Liver (tissue), 9 donors: ENCODE data around the gene IL22RA1. TPM values are rescaled to one million over a fixed set of nuclear protein-coding genes. Genes with fewer than 3 reads are reported as not detected.

ENCODE experiments used
- DNase-seq: peaks from one replicate; pipeline ENCODE4 v3.0.0-alpha.2; 2017; ENCODE audit warnings: low spot score
- H3K27ac ChIP-seq, 2 donors: one replicate each; pipeline ENCODE4 v1.7.0; 2013; ENCODE audit warnings: inconsistent platforms in 2 of 2, low read length in 2 of 2, control low read depth in 1 of 2, low read depth in 1 of 2, mild to moderate bottlenecking in 1 of 2
- H3K27me3 ChIP-seq, 4 donors: one replicate each; pipeline versions ENCODE4 v1.6.1 to v1.7.0; 2013; ENCODE audit warnings: low read length in 3 of 4, inconsistent platforms in 1 of 4, mild to moderate bottlenecking in 1 of 4, moderate library complexity in 1 of 4; ENCODE audit not compliant: control insufficient read depth in 4 of 4, insufficient read depth in 4 of 4
- H3K36me3 ChIP-seq, 4 donors: one replicate each; pipeline versions ENCODE4 v1.6.1 to v1.7.0; 2013; ENCODE audit warnings: low read length in 3 of 4, mild to moderate bottlenecking in 3 of 4, low read depth in 1 of 4, moderate library complexity in 1 of 4; ENCODE audit not compliant: control insufficient read depth in 4 of 4, insufficient read depth in 3 of 4
- H3K4me1 ChIP-seq, 4 donors: one replicate each; pipeline versions ENCODE4 v1.6.1 to v1.7.0; 2013; ENCODE audit warnings: low read length in 3 of 4, mild to moderate bottlenecking in 3 of 4, moderate library complexity in 1 of 4; ENCODE audit not compliant: control insufficient read depth in 4 of 4, insufficient read depth in 4 of 4
- H3K4me3 ChIP-seq, 3 donors: one replicate each; pipeline versions ENCODE4 v1.6.1 to v1.7.0; 2013; ENCODE audit warnings: low read length in 3 of 3, control low read depth in 1 of 3, low read depth in 1 of 3, mild to moderate bottlenecking in 1 of 3
- H3K9ac ChIP-seq, 2 donors: one replicate each; pipeline ENCODE4 v1.7.0; 2013; ENCODE audit warnings: low read length in 2 of 2, mild to moderate bottlenecking in 2 of 2, moderate library complexity in 2 of 2, control low read depth in 1 of 2, low read depth in 1 of 2
- H3K9me3 ChIP-seq, 4 donors: one replicate each; pipeline versions ENCODE4 v1.6.1 to v1.7.0; 2013; ENCODE audit warnings: low read length in 3 of 4; ENCODE audit not compliant: control insufficient read depth in 4 of 4
- ATF3 ChIP-seq: IDR thresholded peaks from 2 replicates; pipeline ENCODE4 v1.6.1; 2016; ENCODE audit warnings: antibody characterized with exemption
- CTCF ChIP-seq: fragments of 150-350 bp; IDR thresholded peaks from 2 replicates; pipeline ENCODE4 v1.5.1; 2017; ENCODE audit warnings: improper control_type of control experiment, low read depth, low read length; ENCODE audit not compliant: missing input control
- EGR1 ChIP-seq, 2 donors: IDR thresholded peaks; 2 replicates each; pipeline ENCODE4 v1.6.1; 2016 to 2018; ENCODE audit warnings: antibody characterized with exemption in 2 of 2, low read depth in 2 of 2
- FOXA1 ChIP-seq: IDR thresholded peaks from 2 replicates; pipeline ENCODE4 v1.6.1; 2016; ENCODE audit warnings: antibody characterized with exemption
- GABPA ChIP-seq, 2 donors: IDR thresholded peaks in 1 of 2; conservative IDR thresholded peaks in 1 of 2; 2 replicates each; pipeline ENCODE4 v1.6.1; 2016; ENCODE audit warnings: antibody characterized with exemption in 2 of 2, mild to moderate bottlenecking in 1 of 2, moderate library complexity in 1 of 2
- HNF4A ChIP-seq, 2 donors: conservative IDR thresholded peaks; 2 replicates each; pipeline ENCODE4 v1.6.1; 2016; ENCODE audit warnings: antibody characterized with exemption in 2 of 2, mild to moderate bottlenecking in 2 of 2
- JUND ChIP-seq, 2 donors: IDR thresholded peaks; 2 replicates each; pipeline ENCODE4 v1.6.1; 2016; ENCODE audit warnings: antibody characterized with exemption in 2 of 2
- MAX ChIP-seq: IDR thresholded peaks from 2 replicates; pipeline ENCODE4 v1.6.1; 2016; ENCODE audit warnings: antibody characterized with exemption
- NR2F2 ChIP-seq: IDR thresholded peaks from 2 replicates; pipeline ENCODE4 v1.6.1; 2016; ENCODE audit warnings: antibody characterized with exemption
- RAD21 ChIP-seq, 2 donors: IDR thresholded peaks; 2 replicates each; pipeline ENCODE4 v1.6.1; 2016; ENCODE audit warnings: antibody characterized with exemption in 2 of 2, mild to moderate bottlenecking in 2 of 2
- REST ChIP-seq: IDR thresholded peaks from 2 replicates; pipeline ENCODE4 v1.6.1; 2016; ENCODE audit warnings: antibody characterized with exemption, mild to moderate bottlenecking
- RXRA ChIP-seq, 2 donors: IDR thresholded peaks; 2 replicates each; pipeline ENCODE4 v1.6.1; 2017 to 2018; ENCODE audit warnings: antibody characterized with exemption in 2 of 2, mild to moderate bottlenecking in 1 of 2
- TAF1 ChIP-seq: conservative IDR thresholded peaks from 2 replicates; pipeline ENCODE4 v1.6.1; 2016; ENCODE audit warnings: antibody characterized with exemption, mild to moderate bottlenecking
- ZBTB33 ChIP-seq: IDR thresholded peaks from 2 replicates; pipeline ENCODE4 v1.6.1; 2016; ENCODE audit warnings: antibody characterized with exemption
- WGBS: extraction: QIAGEN DNeasy Blood & Tissue Kit; methylation state at CpG from one replicate; pipeline ENCODE4 v1.1.7; 2013; 5-methylcytosine and 5-hydroxymethylcytosine counted together
- polyA plus RNA-seq, 2 donors: library from polyadenylated mRNA; stranded (reverse) in 1 of 2; unstranded in 1 of 2; fragments of 200-250 nt in 1 of 2; fragments of >200 nt in 1 of 2; fragmentation: Nextera tagmentation in 1 of 2; extraction: Ambion mirVana in 1 of 2; gene quantifications; one replicate each; pipeline versions ENCODE4 v1.2.1 to v1.2.3, GENCODE V29; 2013 to 2015
- total RNA-seq, 2 donors: library from RNA; depleted of rRNA; stranded (reverse); fragments of >200 nt; gene quantifications; one replicate each; pipeline ENCODE4 v1.2.3, GENCODE V29; 2014
- donor health status: healthy.
- donor health status: healthy.
- donor health status: healthy.
- donor health status: healthy.
- donor health status: healthy.

The IL22RA1 gene
- total and polyA plus RNA-seq, 4 donors, result 2.1 to 4.5 (median 3.4) TPM

- Histone ChIP-seq H3K4me1 (peaks cover 0 to 9% (median 3%) of the 10 kb centered on the region in 4 donors), H3K4me3 (no peak overlapping the region), H3K9ac (no peak overlapping the region), H3K9me3 (no peaks in the 10 kb centered on the region), H3K27ac (no peak overlapping the region), H3K36me3 (peaks cover 0 to 18% (median 8%) of the 10 kb centered on the region in 4 donors), H3K27me3 (no peaks in the 10 kb centered on the region)
- DNase-seq, result no peak
- 95% methylated on average over 12 of the region's 12 CpGs for WGBS
- TF ChIP-seq TAF1 (no peak), MAX (no peak), RAD21 (IDR thresholded peaks at IDR 0.05) (no peak)
Observed at GRCh38 chr1:24169286-24169685, 26.3 kb upstream of the IL22RA1 start.

- no peak overlapping the region for H3K4me3 ChIP-seq
- 93% methylated on average over 7 of the region's 7 CpGs for WGBS
- peaks cover 0 to 16% (median 7%) of the 10 kb centered on the region in 4 donors for H3K36me3 ChIP-seq
- H3K27ac ChIP-seq, result no peak overlapping the region
- no peak overlapping the region for H3K9ac ChIP-seq
- TF ChIP-seq RXRA (IDR thresholded peaks at IDR 0.05) (no peak), ATF3 (no peak), HNF4A (conservative IDR thresholded peaks at IDR 0.05) (no peak), EGR1 (IDR thresholded peaks at IDR 0.05; ENCODE audit: low read depth in 2 of 2) (no peak), GABPA (IDR thresholded peaks at IDR 0.05 in 1 of 2, conservative IDR thresholded peaks at IDR 0.05 in 1 of 2) (no peak), FOXA1 (no peak), RAD21 (IDR thresholded peaks at IDR 0.05) (no peak), NR2F2 (no peak), CTCF (no peak), JUND (IDR thresholded peaks at IDR 0.05) (no peak), REST (no peak), ZBTB33 (no peak)
- DNase-seq, result no peak
- no peaks in the 10 kb centered on the region for H3K27me3 ChIP-seq
- peaks cover 0 to 10% (median 8%) of the 10 kb centered on the region in 4 donors for H3K4me1 ChIP-seq
- H3K9me3 ChIP-seq, result no peaks in the 10 kb centered on the region
Observed at GRCh38 chr1:24168245-24168644, 25.3 kb upstream of the IL22RA1 start.
